CD14-positive monocyte (primary cell): ENCODE measurements around the gene TM6SF1. TPM values are rescaled to one million over a fixed set of nuclear protein-coding genes. Genes with fewer than 3 reads are reported as not detected.

ENCODE experiments used
- DNase-seq, 3 donors: peaks; one replicate each; pipeline ENCODE4 v3.0.0-alpha.2; 2011 to 2022
- H2AFZ ChIP-seq: 2 replicates; pipeline ENCODE4 v1.6.0; 2012; ENCODE audit warnings: mild to moderate bottlenecking, low read depth, low read length, inconsistent platforms; ENCODE audit not compliant: insufficient read depth, poor library complexity, severe bottlenecking
- H3K27ac ChIP-seq, 2 donors: 1 replicate in 1 of 2; 2 replicates in 1 of 2; pipeline ENCODE4 v1.5.1; 2012 to 2013; ENCODE audit warnings: low read length in 2 of 2, control low read depth in 1 of 2, inconsistent platforms in 1 of 2, low read depth in 1 of 2, mild to moderate bottlenecking in 1 of 2
- H3K27me3 ChIP-seq, 2 donors: one replicate each; pipeline versions ENCODE4 v1.6.0 to v1.6.1; 2011 to 2013; ENCODE audit warnings: low read length in 2 of 2; ENCODE audit not compliant: control insufficient read depth in 2 of 2, insufficient read depth in 2 of 2
- H3K36me3 ChIP-seq, 2 donors: replicated peaks in 1 of 2; 1 replicate in 1 of 2; 2 replicates in 1 of 2; pipeline versions ENCODE4 v1.5.1 to v1.6.1; 2012 to 2013; ENCODE audit warnings: low read length in 2 of 2, control low read depth in 1 of 2, inconsistent platforms in 1 of 2, mild to moderate bottlenecking in 1 of 2; ENCODE audit not compliant: insufficient read depth in 2 of 2, control insufficient read depth in 1 of 2
- H3K4me1 ChIP-seq, 2 donors: 1 replicate in 1 of 2; 2 replicates in 1 of 2; pipeline versions ENCODE4 v1.5.1 to v1.6.1; 2012 to 2013; ENCODE audit warnings: low read length in 2 of 2, control low read depth in 1 of 2, inconsistent platforms in 1 of 2, mild to moderate bottlenecking in 1 of 2, moderate library complexity in 1 of 2; ENCODE audit not compliant: insufficient read depth in 2 of 2, control insufficient read depth in 1 of 2
- H3K4me2 ChIP-seq: replicated peaks from 2 replicates; pipeline ENCODE3; 2012; ENCODE audit warnings: low read length, moderate library complexity, mild to moderate bottlenecking; ENCODE audit not compliant: poor library complexity, severe bottlenecking; ENCODE audit errors: extremely low read depth
- H3K4me3 ChIP-seq, 3 experiments: fragments of 200-600 bp in 1 of 3; sonication (generic) in 1 of 3; replicated peaks in 1 of 3; 1 replicate in 2 of 3; 2 replicates in 1 of 3; pipeline ENCODE4 v1.5.1; 2011 to 2013; ENCODE audit warnings: low read length in 3 of 3, mild to moderate bottlenecking in 3 of 3, control low read depth in 2 of 3, low read depth in 2 of 3, inconsistent platforms in 1 of 3, moderate library complexity in 1 of 3
- H3K79me2 ChIP-seq: 2 replicates; pipeline ENCODE4 v1.6.0; 2012; ENCODE audit warnings: mild to moderate bottlenecking, control low read depth, inconsistent platforms, low read length, moderate library complexity; ENCODE audit not compliant: insufficient read depth
- H3K9ac ChIP-seq: 2 replicates; pipeline ENCODE4 v1.6.0; 2017; ENCODE audit warnings: low read length, mild to moderate bottlenecking; ENCODE audit not compliant: insufficient read depth, poor library complexity, severe bottlenecking
- H3K9me3 ChIP-seq, 2 donors: replicated peaks in 1 of 2; 1 replicate in 1 of 2; 2 replicates in 1 of 2; pipeline versions ENCODE4 v1.5.1 to v1.6.1; 2012 to 2013; ENCODE audit warnings: low read length in 2 of 2, control low read depth in 1 of 2; ENCODE audit not compliant: control insufficient read depth in 1 of 2, insufficient read depth in 1 of 2
- H4K20me1 ChIP-seq: 2 replicates; pipeline ENCODE4 v1.6.0; 2012; ENCODE audit warnings: mild to moderate bottlenecking, low read length, control low read depth, moderate library complexity; ENCODE audit not compliant: insufficient read depth
- H3K27ac Mint-ChIP-seq, 7 donors: one replicate each; pipeline ENCODE4 v1.8.0; 2020; ENCODE audit warnings: mild to moderate bottlenecking in 7 of 7, mixed read lengths in 7 of 7, moderate library complexity in 6 of 7, inconsistent platforms in 2 of 7
- H3K27me3 Mint-ChIP-seq, 3 donors: one replicate each; pipeline ENCODE4 v1.8.0; 2021 to 2022; ENCODE audit warnings: low read depth in 3 of 3, mild to moderate bottlenecking in 3 of 3, mixed read lengths in 3 of 3, moderate library complexity in 3 of 3, inconsistent platforms in 1 of 3
- H3K36me3 Mint-ChIP-seq, 2 donors: one replicate each; pipeline ENCODE4 v1.8.0; 2020; ENCODE audit warnings: mixed read lengths in 2 of 2, inconsistent platforms in 1 of 2, mild to moderate bottlenecking in 1 of 2
- H3K4me1 Mint-ChIP-seq: one replicate; pipeline ENCODE4 v1.8.0; 2020; ENCODE audit warnings: mild to moderate bottlenecking, mixed read lengths
- H3K4me3 Mint-ChIP-seq, 2 donors: one replicate each; pipeline ENCODE4 v1.8.0; 2020; ENCODE audit warnings: mild to moderate bottlenecking in 2 of 2, mixed read lengths in 2 of 2, moderate library complexity in 1 of 2
- H3K9me3 Mint-ChIP-seq, 7 donors: one replicate each; pipeline ENCODE4 v1.8.0; 2020 to 2022; ENCODE audit warnings: mixed read lengths in 7 of 7, mild to moderate bottlenecking in 6 of 7, moderate library complexity in 6 of 7, inconsistent platforms in 2 of 7
- CTCF ChIP-seq: fragments of 200-600 bp; IDR thresholded peaks from one replicate; pipeline ENCODE4 v1.8.0; 2022; ENCODE audit warnings: antibody characterized with exemption, mild to moderate bottlenecking
- WGBS: methylation state at CpG from one replicate; pipeline ENCODE4 v1.1.5; 2013; ENCODE audit warnings: missing lambda C conversion rate; ENCODE audit not compliant: insufficient coverage; 5-methylcytosine and 5-hydroxymethylcytosine counted together
- intact Hi-C, 2 donors: fragments of 100-400 bp; cut with micrococcal nuclease; formaldehyde crosslinking; loops; one replicate each; pipeline versions ENCODE4 v1.15.0 to v1.15.1; 2023
- polyA plus RNA-seq, 3 donors: library from polyadenylated mRNA; depleted of rRNA in 1 of 3; unstranded in 2 of 3; stranded (reverse) in 1 of 3; fragments of 300-500 nt in 2 of 3; fragments of >200 nt in 1 of 3; fragmentation: Illumina TruSeq in 2 of 3; gene quantifications; 1 replicate in 2 of 3; 2 replicates in 1 of 3; pipeline ENCODE4 v1.2.3, GENCODE V29; 2012 to 2021

Gene TM6SF1
- polyA plus RNA-seq, 3 donors, result 21.3 to 46.0 (median 35.4) TPM

- no CpG with 5 or more reads among the region's 1 CpG for WGBS
- H3K79me2 ChIP-seq, result no peaks in the 10 kb centered on the region
- no peak overlapping the region for H2AFZ ChIP-seq
- H3K9me3 ChIP-seq, result no peaks in the 10 kb centered on the region
- no peak overlapping the region for H3K4me3 ChIP-seq
- H4K20me1 ChIP-seq, result no peaks in the 10 kb centered on the region
- intact Hi-C loops, result no loop called here
- H3K27me3 ChIP-seq, result no peaks in the 10 kb centered on the region
- H3K4me3 Mint-ChIP-seq, result no peak overlapping the region
- H3K4me2 ChIP-seq, result no peak overlapping the region
- H3K36me3 ChIP-seq, result no peaks in the 10 kb centered on the region
- no peak overlapping the region for H3K9ac ChIP-seq
- H3K4me1 ChIP-seq, result no peaks in the 10 kb centered on the region
- H3K27ac Mint-ChIP-seq, result peak overlapping the region in 1 of 7 donors; percentile 61
- no peak for TF ChIP-seq CTCF
- H3K27ac ChIP-seq, result no peak overlapping the region
- no peak for DNase-seq
- H3K4me1 Mint-ChIP-seq, result no peaks in the 10 kb centered on the region
- no peaks in the 10 kb centered on the region for H3K27me3 Mint-ChIP-seq
- H3K9me3 Mint-ChIP-seq, result no peaks in the 10 kb centered on the region
- H3K36me3 Mint-ChIP-seq, result peaks cover 2 to 3% of the 10 kb centered on the region in 2 donors
Measured at GRCh38 chr15:83155942-83156341, 48.5 kb downstream of the TM6SF1 start.

GRCh38 chr15:83158393-83158792 is 50.9 kb downstream of the TM6SF1 start:
- no CpG with 5 or more reads among the region's 1 CpG for WGBS
- H3K4me3 Mint-ChIP-seq, result no peak overlapping the region
- H3K9me3 Mint-ChIP-seq, result no peaks in the 10 kb centered on the region
- no peaks in the 10 kb centered on the region for H3K9me3 ChIP-seq
- no peaks in the 10 kb centered on the region for H3K36me3 ChIP-seq
- H3K27ac Mint-ChIP-seq, result no peak overlapping the region
- H3K4me1 ChIP-seq, result no peaks in the 10 kb centered on the region
- no peak overlapping the region for H3K9ac ChIP-seq
- no peak overlapping the region for H3K4me2 ChIP-seq
- no peak for TF ChIP-seq CTCF
- no peaks in the 10 kb centered on the region for H3K79me2 ChIP-seq
- no peaks in the 10 kb centered on the region for H4K20me1 ChIP-seq
- no peaks in the 10 kb centered on the region for H3K4me1 Mint-ChIP-seq
- no peaks in the 10 kb centered on the region for H3K27me3 Mint-ChIP-seq
- no peaks in the 10 kb centered on the region for H3K27me3 ChIP-seq
- no peak overlapping the region for H2AFZ ChIP-seq
- H3K27ac ChIP-seq, result no peak overlapping the region
- DNase-seq, result no peak
- no peak overlapping the region for H3K4me3 ChIP-seq
- intact Hi-C loops, result no loop called here
- H3K36me3 Mint-ChIP-seq, result peaks cover 2 to 3% of the 10 kb centered on the region in 2 donors
